ENCODE results near the gene MAST4. TPM values are rescaled to one million over a fixed set of nuclear protein-coding genes. Genes with fewer than 3 reads are reported as not detected.

MAST4 gene
- total RNA-seq, 1 experiment from 2014 or later: 11.8 TPM

GRCh38 chr5:66892716-66893115 lies 296.5 kb downstream of the MAST4 start:
- Histone ChIP-seq H3K36me3 (ENCODE audit: insufficient read depth, low read length) (no peaks in the 10 kb centered on the region), H3K79me2 (ENCODE audit: low read length) (no peaks in the 10 kb centered on the region), H3K9me3 (ENCODE audit: low read length) (no peaks in the 10 kb centered on the region), H4K20me1 (ENCODE audit: insufficient read depth, low read depth, low read length) (no peaks in the 10 kb centered on the region), H3K9me2 (replicated peaks; ENCODE audit: insufficient read depth, low read length) (no peaks in the 10 kb centered on the region), H3K9ac (ENCODE audit: low read length) (no peak overlapping the region), H2AFZ (ENCODE audit: low read length) (no peak overlapping the region), H3K27ac (ENCODE audit: low read length) (no peak overlapping the region), H3K27me3 (ENCODE audit: low read length) (no peaks in the 10 kb centered on the region), H3K4me1 (ENCODE audit: low read length) (peaks cover 16% of the 10 kb centered on the region), H3K4me3 (ENCODE audit: low read length) (no peak overlapping the region), H3K4me2 (ENCODE audit: low read depth, low read length, poor library complexity, severe bottlenecking) (no peak overlapping the region)
- no peak for DNase-seq

GRCh38 chr5:66894480-66895240 lies 298.5 kb downstream of the MAST4 start:
- H4K20me1 ChIP-seq (ENCODE audit: insufficient read depth, low read depth, low read length): no peaks in the 10 kb centered on the region
- peaks cover 14% of the 10 kb centered on the region for H3K4me1 ChIP-seq (ENCODE audit: low read length)
- H3K36me3 ChIP-seq (ENCODE audit: insufficient read depth, low read length): no peaks in the 10 kb centered on the region
- no peak overlapping the region for H3K4me2 ChIP-seq (ENCODE audit: low read depth, low read length, poor library complexity, severe bottlenecking)
- no peak for DNase-seq
- no peak overlapping the region for H2AFZ ChIP-seq (ENCODE audit: low read length)
- H3K27ac ChIP-seq (ENCODE audit: low read length): no peak overlapping the region
- H3K9ac ChIP-seq (ENCODE audit: low read length): no peak overlapping the region
- no peaks in the 10 kb centered on the region for H3K9me3 ChIP-seq (ENCODE audit: low read length)
- no peak overlapping the region for H3K4me3 ChIP-seq (ENCODE audit: low read length)
- H3K9me2 ChIP-seq (replicated peaks; ENCODE audit: insufficient read depth, low read length): no peaks in the 10 kb centered on the region
- no peaks in the 10 kb centered on the region for H3K79me2 ChIP-seq (ENCODE audit: low read length)
- no peaks in the 10 kb centered on the region for H3K27me3 ChIP-seq (ENCODE audit: low read length)

GRCh38 chr5:66896171-66896570 lies 300.0 kb downstream of the MAST4 start:
- H3K4me1 ChIP-seq (ENCODE audit: low read length): peaks cover 14% of the 10 kb centered on the region
- no peak overlapping the region for H3K4me2 ChIP-seq (ENCODE audit: low read depth, low read length, poor library complexity, severe bottlenecking)
- no peak overlapping the region for H2AFZ ChIP-seq (ENCODE audit: low read length)
- no peaks in the 10 kb centered on the region for H3K27me3 ChIP-seq (ENCODE audit: low read length)
- DNase-seq: no peak
- no peak overlapping the region for H3K9ac ChIP-seq (ENCODE audit: low read length)
- H3K4me3 ChIP-seq (ENCODE audit: low read length): no peak overlapping the region
- no peaks in the 10 kb centered on the region for H4K20me1 ChIP-seq (ENCODE audit: insufficient read depth, low read depth, low read length)
- H3K27ac ChIP-seq (ENCODE audit: low read length): no peak overlapping the region
- no peaks in the 10 kb centered on the region for H3K9me2 ChIP-seq (replicated peaks; ENCODE audit: insufficient read depth, low read length)
- no peaks in the 10 kb centered on the region for H3K79me2 ChIP-seq (ENCODE audit: low read length)
- no peaks in the 10 kb centered on the region for H3K9me3 ChIP-seq (ENCODE audit: low read length)
- no peaks in the 10 kb centered on the region for H3K36me3 ChIP-seq (ENCODE audit: insufficient read depth, low read length)

GRCh38 chr5:66897356-66897755 lies 301.2 kb downstream of the MAST4 start:
- peaks cover 20% of the 10 kb centered on the region for H3K4me1 ChIP-seq (ENCODE audit: low read length)

GRCh38 chr5:66898241-66898995 lies 302.2 kb downstream of the MAST4 start:
- Histone ChIP-seq H2AFZ (ENCODE audit: low read length) (no peak overlapping the region), H3K79me2 (ENCODE audit: low read length) (no peaks in the 10 kb centered on the region), H3K27me3 (ENCODE audit: low read length) (no peaks in the 10 kb centered on the region), H3K36me3 (ENCODE audit: insufficient read depth, low read length) (no peaks in the 10 kb centered on the region), H3K9ac (ENCODE audit: low read length) (no peak overlapping the region), H3K27ac (ENCODE audit: low read length) (no peak overlapping the region), H3K4me2 (ENCODE audit: low read depth, low read length, poor library complexity, severe bottlenecking) (no peak overlapping the region), H3K4me3 (ENCODE audit: low read length) (no peak overlapping the region), H3K9me2 (replicated peaks; ENCODE audit: insufficient read depth, low read length) (no peaks in the 10 kb centered on the region), H3K9me3 (ENCODE audit: low read length) (no peaks in the 10 kb centered on the region), H3K4me1 (ENCODE audit: low read length) (peaks cover 20% of the 10 kb centered on the region), H4K20me1 (ENCODE audit: insufficient read depth, low read depth, low read length) (no peaks in the 10 kb centered on the region)
- DNase-seq: no peak

More at GRCh38 chr5:66897356-66897755, 301.2 kb downstream of the MAST4 start:
- Histone ChIP-seq H3K36me3 (ENCODE audit: insufficient read depth, low read length) (no peaks in the 10 kb centered on the region), H3K9me3 (ENCODE audit: low read length) (no peaks in the 10 kb centered on the region), H3K4me2 (ENCODE audit: low read depth, low read length, poor library complexity, severe bottlenecking) (no peak overlapping the region), H4K20me1 (ENCODE audit: insufficient read depth, low read depth, low read length) (no peaks in the 10 kb centered on the region), H3K9me2 (replicated peaks; ENCODE audit: insufficient read depth, low read length) (no peaks in the 10 kb centered on the region), H3K27me3 (ENCODE audit: low read length) (no peaks in the 10 kb centered on the region), H3K79me2 (ENCODE audit: low read length) (no peaks in the 10 kb centered on the region), H2AFZ (ENCODE audit: low read length) (no peak overlapping the region), H3K4me3 (ENCODE audit: low read length) (no peak overlapping the region), H3K9ac (ENCODE audit: low read length) (no peak overlapping the region), H3K27ac (ENCODE audit: low read length) (no peak overlapping the region)
- DNase-seq: no peak

GRCh38 chr5:66903218-66903617 lies 307.0 kb downstream of the MAST4 start:
- H3K9me3 ChIP-seq (ENCODE audit: low read length): no peaks in the 10 kb centered on the region
- no peaks in the 10 kb centered on the region for H3K36me3 ChIP-seq (ENCODE audit: insufficient read depth, low read length)
- H3K27ac ChIP-seq (ENCODE audit: low read length): no peak overlapping the region
- no peak overlapping the region for H3K9ac ChIP-seq (ENCODE audit: low read length)
- H3K4me2 ChIP-seq (ENCODE audit: low read depth, low read length, poor library complexity, severe bottlenecking): no peak overlapping the region
- H4K20me1 ChIP-seq (ENCODE audit: insufficient read depth, low read depth, low read length): no peaks in the 10 kb centered on the region
- H2AFZ ChIP-seq (ENCODE audit: low read length): no peak overlapping the region
- no peaks in the 10 kb centered on the region for H3K79me2 ChIP-seq (ENCODE audit: low read length)
- no peaks in the 10 kb centered on the region for H3K9me2 ChIP-seq (replicated peaks; ENCODE audit: insufficient read depth, low read length)
- no peak for DNase-seq
- H3K27me3 ChIP-seq (ENCODE audit: low read length): no peaks in the 10 kb centered on the region
- peaks cover 12% of the 10 kb centered on the region for H3K4me1 ChIP-seq (ENCODE audit: low read length)
- no peak overlapping the region for H3K4me3 ChIP-seq (ENCODE audit: low read length)

GRCh38 chr5:66903709-66904108 lies 307.5 kb downstream of the MAST4 start:
- Histone ChIP-seq H3K4me3 (ENCODE audit: low read length) (no peak overlapping the region), H3K36me3 (ENCODE audit: insufficient read depth, low read length) (no peaks in the 10 kb centered on the region), H3K4me2 (ENCODE audit: low read depth, low read length, poor library complexity, severe bottlenecking) (no peak overlapping the region), H3K27ac (ENCODE audit: low read length) (no peak overlapping the region), H3K79me2 (ENCODE audit: low read length) (no peaks in the 10 kb centered on the region), H3K9me2 (replicated peaks; ENCODE audit: insufficient read depth, low read length) (no peaks in the 10 kb centered on the region), H3K9ac (ENCODE audit: low read length) (no peak overlapping the region), H3K4me1 (ENCODE audit: low read length) (peaks cover 15% of the 10 kb centered on the region), H2AFZ (ENCODE audit: low read length) (no peak overlapping the region), H4K20me1 (ENCODE audit: insufficient read depth, low read depth, low read length) (no peaks in the 10 kb centered on the region), H3K9me3 (ENCODE audit: low read length) (no peaks in the 10 kb centered on the region), H3K27me3 (ENCODE audit: low read length) (no peaks in the 10 kb centered on the region)
- no peak for DNase-seq

GRCh38 chr5:66904189-66904588 lies 308.0 kb downstream of the MAST4 start:
- Histone ChIP-seq H3K4me3 (ENCODE audit: low read length) (no peak overlapping the region), H3K36me3 (ENCODE audit: insufficient read depth, low read length) (no peaks in the 10 kb centered on the region), H3K4me1 (ENCODE audit: low read length) (peaks cover 11% of the 10 kb centered on the region), H3K27ac (ENCODE audit: low read length) (no peak overlapping the region), H3K9me2 (replicated peaks; ENCODE audit: insufficient read depth, low read length) (no peaks in the 10 kb centered on the region), H2AFZ (ENCODE audit: low read length) (no peak overlapping the region), H3K4me2 (ENCODE audit: low read depth, low read length, poor library complexity, severe bottlenecking) (no peak overlapping the region), H3K9ac (ENCODE audit: low read length) (no peak overlapping the region), H3K79me2 (ENCODE audit: low read length) (no peaks in the 10 kb centered on the region), H4K20me1 (ENCODE audit: insufficient read depth, low read depth, low read length) (no peaks in the 10 kb centered on the region), H3K27me3 (ENCODE audit: low read length) (no peaks in the 10 kb centered on the region), H3K9me3 (ENCODE audit: low read length) (no peaks in the 10 kb centered on the region)
- no peak for DNase-seq

Data from Karpas-422 (cell line).